Pulmonary artery endothelial cell (primary cell): ENCODE data around the gene PXDN. TPM values are rescaled to one million over a fixed set of nuclear protein-coding genes. Genes with fewer than 3 reads are reported as not detected.

ENCODE experiments used
- DNase-seq: peaks from one replicate; pipeline ENCODE4 v3.0.0-alpha.2; 2011; ENCODE audit warnings: low read depth, low spot score
- total RNA-seq: library from RNA; depleted of rRNA; stranded (reverse); fragments of >200 nt; gene quantifications from 2 replicates; pipeline ENCODE4 v1.2.3, GENCODE V29; 2014

The PXDN gene
- total RNA-seq, 1 donor from 2014 or later: 307 TPM

DNA sequence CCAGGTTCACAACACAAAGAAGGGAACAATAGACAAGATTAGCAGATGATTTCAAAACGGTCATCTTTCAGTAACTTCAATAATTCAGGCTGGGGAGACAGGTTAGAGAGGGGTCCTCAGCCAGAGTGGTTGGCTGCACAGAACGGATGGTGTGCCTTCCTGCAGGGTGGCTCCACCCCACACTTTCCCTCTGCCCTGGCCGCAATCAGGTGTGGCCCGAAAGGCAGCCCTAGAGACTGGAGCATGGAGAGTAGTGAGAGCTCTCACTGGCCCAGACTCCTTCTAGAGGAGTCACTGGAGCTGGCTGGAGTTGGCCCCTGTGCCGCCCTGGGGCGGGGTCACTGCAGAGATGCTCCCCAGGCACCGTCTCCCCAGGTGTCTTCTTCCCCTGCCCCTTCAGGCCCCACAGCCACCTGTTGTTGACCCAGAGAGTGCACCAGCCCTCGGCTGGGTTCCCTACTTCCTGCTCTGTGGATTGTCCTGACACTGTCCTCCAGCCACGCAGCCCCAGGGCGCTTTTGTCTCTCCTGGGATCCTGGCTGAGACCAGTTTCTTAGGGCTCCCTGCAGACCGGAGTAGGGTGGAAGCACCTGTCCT is 126.8 kb downstream of the PXDN start:
- no peak for DNase-seq

DNA sequence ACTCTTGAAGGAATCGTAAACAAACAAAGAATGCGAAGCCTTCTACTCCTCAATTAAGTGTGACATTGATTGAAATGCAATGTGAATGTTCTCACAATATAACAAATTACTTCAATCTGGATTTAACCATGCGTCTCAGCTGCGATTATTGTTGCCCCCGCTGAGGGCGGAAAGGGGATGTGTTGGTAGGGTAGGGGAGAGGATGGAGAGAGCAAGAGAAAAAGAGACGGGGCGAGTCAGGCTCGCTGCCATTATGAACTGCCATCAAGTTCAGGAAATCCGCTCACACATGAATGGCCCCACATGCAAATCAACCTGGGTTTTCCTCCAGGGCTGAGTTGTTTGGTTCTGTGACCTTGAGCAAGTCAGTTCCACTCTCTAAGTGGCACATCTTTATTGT is 129.8 kb downstream of the PXDN start:
- DNase-seq: no peak

DNA sequence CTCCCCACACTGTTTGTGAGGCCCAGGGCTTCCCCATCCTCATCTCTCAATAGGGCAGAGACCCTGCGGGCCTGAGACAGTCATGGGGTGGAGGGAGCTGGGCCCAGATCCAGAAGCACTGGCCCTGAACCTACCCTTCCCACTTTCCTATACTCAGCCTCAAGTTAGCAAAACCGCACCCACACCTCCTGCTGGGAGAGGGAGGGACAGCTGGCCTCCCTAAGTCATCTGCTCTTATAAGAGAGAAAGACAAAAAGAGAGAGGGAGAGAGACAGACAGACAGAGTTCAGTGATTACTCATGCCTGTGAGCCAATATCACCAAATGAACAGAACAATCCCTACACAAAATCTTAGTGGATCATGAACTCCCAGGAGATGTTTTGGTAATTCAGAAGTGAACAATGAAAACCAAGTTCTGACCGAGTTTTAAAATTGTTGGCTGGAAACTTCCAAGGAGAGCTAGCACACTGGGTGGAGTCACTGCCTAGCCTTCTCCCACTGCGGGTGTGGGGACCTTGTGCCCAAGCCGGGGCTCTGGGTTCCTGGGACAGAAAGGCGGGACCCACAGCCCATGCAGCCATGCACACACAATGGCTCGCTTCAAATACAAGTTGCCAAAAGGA is 130.5 kb downstream of the PXDN start:
- DNase-seq: no peak

DNA sequence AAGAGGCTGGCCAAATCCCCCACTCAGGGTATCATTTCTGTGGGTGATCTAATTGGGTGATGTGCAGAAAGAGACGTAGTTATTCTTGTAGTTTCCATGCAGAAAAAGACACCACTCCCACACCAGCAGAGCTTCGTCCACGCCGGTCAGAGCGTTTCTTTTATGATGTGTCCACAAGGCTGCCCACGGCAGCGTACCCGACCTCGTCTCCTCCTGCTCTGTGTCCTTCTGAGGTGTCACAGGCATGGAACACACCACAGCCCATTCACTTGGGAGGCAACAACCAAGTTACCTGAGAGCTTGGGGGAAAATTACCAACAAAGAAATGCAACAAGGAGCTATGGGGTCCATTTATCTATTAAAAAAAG is 131.3 kb downstream of the PXDN start:
- DNase-seq: no peak

DNA sequence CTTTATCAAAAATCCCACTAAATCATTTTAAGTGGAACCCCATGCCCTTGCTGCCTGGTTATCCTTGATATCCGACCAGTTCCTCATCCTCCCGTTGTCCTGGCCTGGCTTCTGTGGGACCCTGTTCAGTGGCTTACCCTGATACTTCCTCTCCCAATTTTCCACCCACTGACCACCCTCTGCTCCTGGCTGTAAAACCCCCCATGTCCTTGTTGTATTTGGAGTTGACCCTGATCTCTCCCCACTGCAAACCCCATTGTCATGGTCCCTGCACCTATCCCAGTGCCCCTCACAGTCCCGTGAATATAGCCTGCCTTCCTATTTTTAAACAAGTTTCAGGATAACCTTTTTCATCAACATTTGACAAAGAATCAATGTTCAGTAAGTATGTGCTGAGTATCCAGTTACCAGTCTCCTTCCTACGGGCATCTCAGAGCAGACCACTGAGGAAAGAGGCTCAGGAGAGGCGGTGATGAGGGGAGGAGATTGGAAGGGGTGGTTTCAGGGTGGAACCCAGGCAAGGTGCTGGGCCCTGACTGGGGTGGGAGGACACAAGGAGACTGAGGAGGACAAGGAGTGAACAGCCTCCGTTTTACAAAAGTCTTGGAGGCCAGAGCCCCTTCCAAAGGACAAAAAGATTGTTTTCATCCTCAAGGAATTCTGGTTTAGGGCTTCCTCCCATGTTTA is 131.8 kb downstream of the PXDN start:
- no peak for DNase-seq

DNA sequence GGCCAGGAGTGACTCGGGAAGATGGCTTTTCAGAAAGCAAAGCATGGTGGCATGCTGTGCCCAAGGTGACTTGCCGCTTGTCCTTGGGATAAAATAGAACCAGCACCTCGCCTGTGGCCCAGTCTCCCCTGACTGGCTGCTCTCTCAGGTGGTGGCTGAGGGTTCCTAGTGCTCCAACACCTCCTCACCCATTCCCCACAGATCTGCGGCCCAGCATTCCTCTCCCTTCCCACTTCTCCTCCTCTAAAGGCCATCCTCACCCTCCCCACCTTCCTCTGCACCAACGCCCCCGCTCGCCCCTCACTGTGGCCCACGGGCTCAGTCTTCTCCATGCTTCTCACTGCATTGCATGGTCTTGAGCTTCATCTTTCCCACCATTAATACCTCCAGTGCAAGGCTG is 132.4 kb downstream of the PXDN start:
- no peak for DNase-seq

DNA sequence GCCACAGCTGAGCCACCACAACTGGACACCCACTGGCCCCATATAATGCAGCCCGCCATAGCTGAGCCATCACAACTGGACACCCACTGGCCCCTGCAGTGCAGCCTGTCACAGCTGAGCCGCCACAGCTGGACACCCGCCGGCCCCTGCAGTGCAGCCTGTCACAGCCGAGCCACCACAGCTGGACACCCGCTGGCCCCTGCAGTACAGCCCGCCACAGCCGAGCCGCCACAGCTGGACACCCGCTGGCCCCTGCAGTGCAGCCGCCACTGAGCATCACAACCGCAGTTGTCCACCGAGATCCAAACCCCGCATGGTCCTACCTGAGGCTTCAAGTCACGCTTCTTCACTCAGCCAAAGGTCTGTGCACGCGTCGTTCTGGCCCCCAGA is 134.2 kb downstream of the PXDN start:
- no peak for DNase-seq

DNA sequence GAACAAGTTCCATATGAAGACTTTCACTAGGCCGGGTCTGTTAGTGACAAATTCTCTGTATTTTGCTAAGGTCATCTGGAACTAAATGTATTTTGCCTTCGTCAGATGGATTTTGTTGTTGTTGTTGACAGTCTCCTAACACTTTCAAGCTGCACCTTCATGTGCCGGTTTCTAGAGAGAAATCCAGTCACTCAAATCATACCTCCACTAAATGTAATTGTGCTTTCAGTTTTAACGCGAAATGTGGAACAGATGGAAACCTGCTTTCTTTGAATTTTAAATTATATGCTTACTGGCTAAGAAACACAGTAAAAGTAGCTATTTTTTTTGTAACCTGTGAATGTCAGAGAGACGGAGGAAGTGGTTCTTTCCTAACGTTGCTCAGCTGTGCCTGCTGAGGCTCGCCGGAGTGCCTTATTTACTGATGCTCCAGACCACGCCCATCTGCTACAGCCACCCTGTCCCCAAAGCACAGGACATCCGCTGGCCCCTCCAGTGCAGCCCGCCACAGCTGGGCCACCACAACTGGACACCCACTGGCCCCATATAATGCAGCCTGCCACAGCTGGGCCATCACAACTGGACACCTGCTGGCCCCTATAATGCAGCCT is 134.7 kb downstream of the PXDN start:
- DNase-seq: no peak

DNA sequence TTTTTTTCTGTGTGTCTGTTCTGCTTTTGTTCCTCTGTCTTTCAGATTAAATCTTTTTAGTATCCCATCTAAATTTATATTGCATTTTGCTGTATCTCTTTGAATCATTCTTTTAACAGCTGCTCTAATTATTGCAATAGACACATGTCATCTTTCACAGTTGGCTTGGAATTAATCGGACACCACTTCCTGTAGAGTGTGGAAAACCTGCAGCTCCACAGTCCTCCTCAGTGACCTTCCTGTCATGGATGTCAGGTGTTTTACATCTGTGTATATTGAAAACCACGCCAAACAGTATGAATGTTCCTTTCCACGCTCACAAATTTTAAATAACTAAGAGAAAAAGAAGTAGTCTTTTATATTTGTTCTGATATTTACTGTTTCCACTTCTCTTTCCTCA is 135.3 kb downstream of the PXDN start:
- DNase-seq: no peak

DNA sequence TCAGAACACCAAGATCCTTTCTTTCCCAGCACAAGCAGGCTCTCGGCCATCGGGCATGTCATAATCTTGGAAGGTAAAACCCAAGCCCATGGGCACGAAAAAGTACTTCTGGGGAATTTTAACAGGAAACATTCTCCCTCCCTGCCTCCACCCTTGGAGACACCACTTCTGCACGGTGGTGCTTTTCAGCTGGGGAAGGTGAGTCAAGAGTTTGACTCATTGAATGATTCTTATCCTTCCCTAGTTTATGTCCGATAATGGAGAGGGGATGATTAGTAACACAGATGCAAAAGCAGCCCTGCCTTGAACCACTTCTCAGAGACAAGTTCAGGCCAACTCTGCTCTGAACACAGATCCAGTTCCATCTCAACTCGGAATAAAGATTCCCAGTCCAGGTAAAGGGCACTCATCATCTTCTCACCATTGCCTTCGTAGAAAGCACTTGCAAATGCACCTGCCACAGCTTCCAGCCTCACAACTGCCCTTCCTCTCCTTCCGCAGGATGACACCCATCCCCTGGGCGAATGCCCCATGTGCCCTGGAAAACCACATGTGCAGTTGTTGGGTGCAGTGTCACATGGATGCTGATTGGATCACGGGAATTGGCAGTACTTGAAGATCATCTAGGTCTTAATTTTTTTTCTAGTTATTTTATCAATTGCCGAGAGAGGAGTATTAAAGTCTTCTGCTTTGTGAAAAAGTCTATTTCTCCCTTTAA is 136.2 kb downstream of the PXDN start:
- DNase-seq: no peak

DNA sequence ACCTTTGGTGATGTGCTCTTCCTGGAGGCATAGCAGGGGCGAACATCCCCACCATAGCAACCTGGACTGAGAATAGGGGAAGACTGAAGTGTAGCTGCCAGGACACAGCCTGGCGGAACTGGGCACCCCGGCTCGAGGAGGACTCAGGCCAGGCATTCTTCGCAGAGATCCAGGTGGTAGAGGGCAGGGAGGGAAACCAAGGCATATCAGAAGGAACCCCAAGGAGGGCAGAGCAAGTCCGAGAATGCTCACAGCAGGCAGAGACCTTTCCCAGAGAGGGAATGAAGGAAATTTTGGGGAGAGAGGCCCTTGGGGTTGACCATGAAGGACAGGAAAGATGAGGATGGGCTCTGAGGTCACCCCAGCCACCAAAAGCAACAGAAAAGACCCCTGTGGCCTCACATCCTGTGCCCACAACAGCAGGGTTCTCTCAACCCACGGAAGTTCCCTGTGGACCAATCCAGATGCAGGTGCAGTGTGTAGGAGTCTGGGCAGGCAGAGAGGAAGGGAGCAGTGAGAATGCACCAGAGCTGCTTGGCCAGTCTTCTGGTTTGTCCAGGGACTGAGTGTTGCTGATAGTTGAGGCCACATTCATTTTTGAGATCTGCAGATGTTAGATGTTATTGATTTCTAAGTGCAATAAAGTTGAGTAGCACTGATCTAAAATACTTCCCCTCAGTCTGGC is 136.9 kb downstream of the PXDN start:
- DNase-seq: no peak

DNA sequence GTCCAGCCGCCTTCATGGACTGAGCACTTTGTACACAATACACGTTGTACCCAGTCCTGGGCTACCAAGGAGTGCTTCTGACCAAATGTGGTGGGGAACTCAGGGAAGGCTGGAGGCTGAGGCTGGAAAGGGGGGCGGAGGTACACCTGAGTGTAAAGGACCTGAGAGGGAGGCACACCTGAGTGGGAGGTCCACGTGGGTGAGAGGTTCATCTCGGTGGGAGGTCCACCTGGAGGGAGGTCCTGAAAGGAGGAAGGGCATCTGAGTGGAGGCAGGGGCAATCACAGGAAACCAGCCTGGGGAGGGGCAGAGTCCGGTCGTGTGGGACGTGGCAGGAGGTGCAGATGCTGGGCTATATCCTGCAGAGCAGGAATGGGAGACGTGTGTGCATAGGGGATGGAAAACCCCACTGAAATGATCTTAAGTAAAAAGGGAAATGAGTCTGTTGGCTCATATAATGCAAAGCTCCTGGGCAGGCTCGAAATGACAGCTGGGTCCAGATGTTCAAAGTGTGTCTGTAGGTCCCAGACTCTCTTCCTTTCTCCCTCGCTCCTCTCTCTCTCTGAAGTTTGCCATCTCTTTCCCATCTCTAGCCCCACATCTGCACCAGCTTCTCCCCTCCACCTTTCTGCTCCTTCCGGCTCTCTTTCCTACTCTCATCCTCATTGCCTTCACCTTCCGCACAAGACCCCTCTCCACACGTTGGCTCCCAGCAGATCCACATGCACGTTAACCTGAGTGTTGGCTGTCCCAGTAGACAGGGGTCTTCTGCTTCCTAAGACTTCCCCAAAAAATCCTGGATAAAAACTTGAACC is 137.7 kb downstream of the PXDN start:
- DNase-seq: no peak

DNA sequence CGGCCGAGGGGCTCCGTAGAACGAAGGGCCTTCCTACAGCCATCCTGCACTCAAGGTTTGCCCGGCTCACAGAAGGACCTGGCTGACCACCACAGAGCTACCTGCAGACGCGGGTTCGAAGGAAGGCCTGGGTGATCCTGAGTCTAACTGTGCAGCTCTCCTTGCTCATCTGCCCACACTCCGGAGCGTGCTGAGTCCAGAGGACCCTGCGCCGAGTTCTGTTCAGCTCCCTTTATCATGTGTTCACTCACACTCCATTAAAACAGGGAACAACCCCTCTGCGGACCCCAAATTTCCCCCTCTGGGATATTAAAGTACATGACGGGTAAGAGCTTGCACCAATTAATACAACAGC is 138.3 kb downstream of the PXDN start:
- no peak for DNase-seq

DNA sequence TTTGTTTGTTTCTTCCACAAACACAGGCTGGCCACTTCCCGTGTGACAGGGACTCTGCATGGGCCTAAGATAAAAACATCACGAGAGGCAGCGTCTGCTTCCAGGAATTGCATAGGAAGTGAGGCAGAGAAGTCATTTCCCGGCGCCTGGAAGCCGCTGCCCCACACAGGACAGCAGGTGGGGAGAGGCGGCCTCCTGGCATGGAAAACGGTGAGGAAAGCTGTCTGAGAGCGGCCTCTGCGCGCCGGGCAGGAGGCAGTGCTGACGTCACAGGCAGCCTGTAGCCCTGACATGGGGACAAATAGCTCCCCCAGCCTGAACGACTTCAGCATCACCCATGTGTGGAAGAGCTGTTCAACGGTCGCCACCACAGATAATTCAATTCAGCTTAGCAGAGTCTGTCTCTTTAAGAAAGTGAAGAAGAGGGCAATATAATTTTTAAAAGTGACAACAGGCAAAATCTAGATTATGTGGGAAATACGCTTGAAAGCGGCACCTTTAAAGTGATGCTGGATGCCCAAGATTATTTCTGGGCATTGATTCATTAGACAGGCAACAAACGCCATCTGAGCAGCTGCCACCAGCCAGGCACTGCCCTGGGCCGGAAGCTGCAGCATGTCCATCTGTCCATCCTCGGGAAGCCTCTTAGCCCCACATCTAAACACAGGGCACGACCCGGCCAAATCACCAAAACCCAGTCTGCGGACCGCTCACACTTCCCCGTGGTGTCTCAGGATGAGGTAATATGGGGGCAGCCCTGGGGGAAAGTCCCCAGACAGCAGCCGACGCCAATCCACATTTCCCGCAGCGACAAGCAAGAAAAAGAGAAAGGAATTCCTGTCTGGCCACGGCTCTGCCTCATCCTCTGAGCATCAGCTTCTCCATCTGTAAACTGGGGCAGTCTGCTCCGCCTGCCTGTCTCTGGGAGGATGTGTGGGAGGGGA is 138.9 kb downstream of the PXDN start:
- DNase-seq: no peak

DNA sequence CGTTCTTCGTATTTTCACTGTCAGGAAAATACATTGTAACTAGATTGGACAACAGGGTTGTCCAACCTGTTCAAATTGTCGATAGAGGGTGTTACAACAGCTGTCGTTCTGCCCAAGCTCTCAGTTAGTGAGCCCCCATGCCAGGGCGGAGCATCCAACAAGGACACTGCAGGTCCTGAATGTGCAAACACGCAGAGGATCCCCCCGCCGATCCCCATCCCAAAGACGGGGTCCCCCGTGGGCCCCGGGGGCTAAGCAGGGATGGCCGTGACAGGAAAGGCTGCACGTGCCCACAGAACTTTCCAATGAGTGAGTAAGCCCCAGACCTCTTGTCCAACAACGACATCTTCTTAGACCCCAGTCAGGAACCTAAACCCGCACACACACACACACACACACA is 140.8 kb downstream of the PXDN start:
- DNase-seq: no peak

DNA sequence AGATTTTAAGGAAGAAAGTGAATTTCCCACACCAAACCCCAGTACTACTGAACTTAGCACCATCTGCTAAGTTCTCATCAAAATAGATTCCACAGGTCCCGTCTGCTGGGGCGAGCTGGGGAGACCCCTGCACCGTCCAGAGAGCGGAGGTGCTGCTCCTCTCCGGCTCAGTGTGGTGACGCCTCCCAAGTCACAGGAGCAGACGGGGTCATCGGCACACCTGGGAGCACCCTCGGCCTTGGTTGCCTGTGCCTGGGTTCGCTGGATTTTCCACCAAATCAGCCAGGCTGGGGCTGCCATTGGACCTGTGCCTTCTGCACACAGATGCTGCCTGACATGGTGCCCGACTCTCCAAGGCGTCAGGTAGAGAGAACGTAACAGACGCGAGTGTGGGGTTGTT is 141.3 kb downstream of the PXDN start:
- DNase-seq: no peak

DNA sequence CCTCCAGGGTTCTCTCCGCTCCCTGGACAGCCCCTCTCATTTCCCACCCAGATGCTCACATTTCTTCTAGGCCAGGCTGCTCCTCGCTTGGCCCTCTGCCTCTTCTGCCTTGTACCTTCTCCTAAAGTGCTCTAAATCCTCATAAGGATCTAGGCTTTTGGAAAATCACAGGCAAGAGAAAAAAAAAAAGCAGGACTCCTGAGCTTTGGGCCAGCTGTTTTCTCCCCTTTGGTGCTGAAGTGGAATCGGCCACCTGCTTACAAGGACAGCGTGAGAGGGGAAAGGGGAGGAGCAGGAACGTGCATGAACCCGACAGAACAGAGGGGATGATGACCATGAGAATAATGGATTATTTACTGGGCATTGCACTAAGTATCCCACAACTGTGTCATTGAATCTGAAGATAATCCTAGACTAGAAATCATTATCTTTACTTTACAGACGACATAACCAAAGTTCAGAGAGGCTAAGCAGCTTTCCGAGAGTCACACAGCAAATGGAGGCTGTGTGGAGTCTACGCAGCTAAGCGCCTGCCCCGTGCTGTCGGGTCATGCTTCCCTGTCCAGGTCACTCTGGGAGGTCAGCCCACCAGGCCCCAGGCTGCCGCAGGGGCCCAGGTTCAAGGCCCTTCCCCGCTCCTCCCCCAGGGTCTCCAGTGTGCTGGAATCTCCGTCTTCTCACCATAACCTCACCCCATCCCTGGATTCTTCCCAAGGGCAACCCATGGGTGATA is 141.9 kb downstream of the PXDN start:
- DNase-seq: no peak

DNA sequence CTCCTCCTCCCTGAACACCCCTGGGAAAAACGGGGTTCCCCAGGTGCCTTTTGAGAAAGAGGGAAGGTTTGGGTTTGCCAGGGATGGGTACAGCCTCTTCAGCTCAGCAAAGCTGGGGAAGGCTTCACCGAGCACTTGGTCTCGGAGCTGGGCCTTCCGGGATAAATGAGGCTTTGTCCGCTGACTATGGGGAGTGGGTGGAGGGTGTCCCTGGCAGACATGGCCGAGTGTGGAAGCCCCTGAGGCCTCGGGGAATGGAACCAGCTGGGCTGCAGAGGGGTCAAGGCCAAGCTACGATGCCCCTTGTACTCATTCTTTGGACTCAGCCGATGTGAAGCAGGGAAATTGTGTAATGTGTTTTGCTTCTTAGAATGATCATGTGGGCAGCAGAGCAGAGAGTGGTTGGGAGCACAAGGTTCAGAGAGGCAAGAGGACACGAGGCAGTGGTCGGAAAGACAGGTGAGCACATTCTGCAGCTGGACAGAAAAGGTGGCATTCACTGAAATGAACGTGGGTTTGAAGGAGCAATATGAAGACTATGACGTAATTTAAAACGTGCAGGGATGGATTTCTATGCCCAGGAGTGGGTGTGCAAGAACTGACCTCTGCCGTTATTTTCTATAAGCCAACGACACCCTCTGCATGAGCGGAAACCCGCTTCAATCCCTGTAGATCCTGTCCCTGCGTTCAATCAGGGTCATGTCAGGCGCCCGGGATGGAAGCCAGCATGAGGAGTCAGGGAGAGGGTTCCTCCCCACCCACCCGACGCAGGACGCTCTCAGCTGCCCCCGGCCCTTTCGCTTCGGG is 142.6 kb downstream of the PXDN start:
- no peak for DNase-seq
